ENCODE measurements around the gene COG3. TPM values are rescaled to one million over a fixed set of nuclear protein-coding genes. Genes with fewer than 3 reads are reported as not detected.

The COG3 gene
- total and polyA plus RNA-seq, 10 donors: 12.3 to 99.2 (median 32.5) TPM

GRCh38 chr13:45436953-45437352 is 27.8 kb upstream of the COG3 start:
- Histone ChIP-seq H3K4me1 (peaks cover 7 to 21% (median 15%) of the 10 kb centered on the region in 6 donors), H3K4me3 (no peak overlapping the region), H3K36me3 (no peaks in the 10 kb centered on the region), H3K27me3 (replicated peaks in 1 of 7) (no peaks in the 10 kb centered on the region), H3K27ac (no peak overlapping the region), H3K9me3 (no peaks in the 10 kb centered on the region)
- intact Hi-C loops (cut with DNase I; ENCODE audit: low total_unique reads): no loop called here
- no peak for DNase-seq
- no peak for TF ChIP-seq CTCF (IDR thresholded peaks at IDR 0.05 in 8 of 11, conservative IDR thresholded peaks at IDR 0.05 in 3 of 11)
- TF ChIP-seq POLR2A (IDR thresholded peaks at IDR 0.05): no peak
- TF ChIP-seq POLR2AphosphoS5 (IDR thresholded peaks at IDR 0.05): no peak
- 84 to 92% (median 89%) methylated on average over 4 of the region's 4 CpGs for WGBS, 5 donors

- WGBS, 5 donors: 85 to 95% (median 91%) methylated on average over 4 of the region's 4 CpGs
- H3K4me1 ChIP-seq: peaks cover 9 to 25% (median 18%) of the 10 kb centered on the region in 6 donors
- no peaks in the 10 kb centered on the region for H3K9me3 ChIP-seq
- no peak overlapping the region for H3K4me3 ChIP-seq
- no peak overlapping the region for H3K27ac ChIP-seq
- no peak for TF ChIP-seq CTCF (IDR thresholded peaks at IDR 0.05 in 8 of 11, conservative IDR thresholded peaks at IDR 0.05 in 3 of 11)
- TF ChIP-seq POLR2A (IDR thresholded peaks at IDR 0.05): no peak
- TF ChIP-seq POLR2AphosphoS5 (IDR thresholded peaks at IDR 0.05): no peak
- no peak for DNase-seq
- no peaks in the 10 kb centered on the region for H3K27me3 ChIP-seq (replicated peaks in 1 of 7)
- no peaks in the 10 kb centered on the region for H3K36me3 ChIP-seq
- intact Hi-C loops (cut with DNase I; ENCODE audit: low total_unique reads): no loop called here
Measured at GRCh38 chr13:45437947-45438346, 26.8 kb upstream of the COG3 start.

GRCh38 chr13:45439008-45439407 is 25.7 kb upstream of the COG3 start:
- peaks cover 9 to 25% (median 18%) of the 10 kb centered on the region in 6 donors for H3K4me1 ChIP-seq
- DNase-seq: no peak
- TF ChIP-seq POLR2AphosphoS5 (IDR thresholded peaks at IDR 0.05) (no peak), POLR2A (IDR thresholded peaks at IDR 0.05) (no peak), CTCF (IDR thresholded peaks at IDR 0.05 in 8 of 11, conservative IDR thresholded peaks at IDR 0.05 in 3 of 11) (no peak)
- H3K27me3 ChIP-seq (replicated peaks in 1 of 7): no peaks in the 10 kb centered on the region
- intact Hi-C loops (cut with DNase I; ENCODE audit: low total_unique reads): no loop called here
- no peaks in the 10 kb centered on the region for H3K9me3 ChIP-seq
- WGBS, 5 donors: 83 to 91% (median 88%) methylated on average over 4 of the region's 4 CpGs
- no peak overlapping the region for H3K4me3 ChIP-seq
- H3K36me3 ChIP-seq: no peaks in the 10 kb centered on the region
- no peak overlapping the region for H3K27ac ChIP-seq

- Histone ChIP-seq H3K27ac (peak overlapping the region in 6 of 8 donors; percentile 14 to 75 (median 61)), H3K4me1 (peaks cover 9 to 25% (median 18%) of the 10 kb centered on the region in 6 donors), H3K4me3 (no peak overlapping the region), H3K27me3 (replicated peaks in 1 of 7) (no peaks in the 10 kb centered on the region), H3K9me3 (no peaks in the 10 kb centered on the region), H3K36me3 (no peaks in the 10 kb centered on the region)
- WGBS, 5 donors: 62 to 82% (median 72%) methylated on average over 3 of the region's 3 CpGs
- TF ChIP-seq CTCF (IDR thresholded peaks at IDR 0.05 in 8 of 11, conservative IDR thresholded peaks at IDR 0.05 in 3 of 11) (no peak), POLR2AphosphoS5 (IDR thresholded peaks at IDR 0.05) (no peak), POLR2A (IDR thresholded peaks at IDR 0.05) (no peak)
- no peak for DNase-seq
- intact Hi-C loops (cut with DNase I; ENCODE audit: low total_unique reads): no loop called here
Measured at GRCh38 chr13:45439781-45440462, 24.8 kb upstream of the COG3 start.
